NCI-H524 (cell line): Measurements from ENCODE around the gene ZNF513.

Experiments used
- DNase-seq, 2 experiments: peaks; one replicate each; lab custom pipeline; 2025; lab: John Stamatoyannopoulos, UW

The ZNF513 gene

DNA sequence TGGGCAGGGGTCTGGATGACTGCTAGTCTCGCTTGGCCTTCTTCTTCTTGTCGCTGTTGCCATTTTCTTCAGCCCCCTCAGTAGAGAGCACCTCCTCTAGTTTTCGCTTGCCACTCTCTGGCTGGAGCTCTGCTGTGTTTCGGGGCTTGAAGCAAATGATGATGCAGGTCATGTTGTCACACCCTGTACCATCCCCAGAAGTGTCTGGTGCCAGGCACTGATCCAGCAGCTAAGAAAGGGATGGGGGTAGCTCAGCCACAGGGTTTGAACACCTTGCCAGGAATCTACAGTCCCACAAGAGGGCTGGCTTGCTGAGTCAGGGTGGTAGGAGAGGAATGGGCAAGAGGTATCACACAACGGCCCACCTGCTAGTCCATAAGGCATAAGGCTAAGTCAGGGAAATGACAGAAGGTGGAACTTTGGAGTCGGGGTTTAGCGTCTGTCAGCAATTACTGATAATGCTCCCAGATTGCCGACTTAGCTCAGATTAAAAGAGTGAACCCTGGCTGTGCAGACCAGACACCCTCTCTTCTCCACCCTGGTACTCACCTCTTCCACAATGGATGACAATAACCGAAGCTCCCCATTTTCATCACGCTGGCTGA, 1.1 kb upstream of the ZNF513 start:
- peak; percentile 74 to 93 for DNase-seq

DNA sequence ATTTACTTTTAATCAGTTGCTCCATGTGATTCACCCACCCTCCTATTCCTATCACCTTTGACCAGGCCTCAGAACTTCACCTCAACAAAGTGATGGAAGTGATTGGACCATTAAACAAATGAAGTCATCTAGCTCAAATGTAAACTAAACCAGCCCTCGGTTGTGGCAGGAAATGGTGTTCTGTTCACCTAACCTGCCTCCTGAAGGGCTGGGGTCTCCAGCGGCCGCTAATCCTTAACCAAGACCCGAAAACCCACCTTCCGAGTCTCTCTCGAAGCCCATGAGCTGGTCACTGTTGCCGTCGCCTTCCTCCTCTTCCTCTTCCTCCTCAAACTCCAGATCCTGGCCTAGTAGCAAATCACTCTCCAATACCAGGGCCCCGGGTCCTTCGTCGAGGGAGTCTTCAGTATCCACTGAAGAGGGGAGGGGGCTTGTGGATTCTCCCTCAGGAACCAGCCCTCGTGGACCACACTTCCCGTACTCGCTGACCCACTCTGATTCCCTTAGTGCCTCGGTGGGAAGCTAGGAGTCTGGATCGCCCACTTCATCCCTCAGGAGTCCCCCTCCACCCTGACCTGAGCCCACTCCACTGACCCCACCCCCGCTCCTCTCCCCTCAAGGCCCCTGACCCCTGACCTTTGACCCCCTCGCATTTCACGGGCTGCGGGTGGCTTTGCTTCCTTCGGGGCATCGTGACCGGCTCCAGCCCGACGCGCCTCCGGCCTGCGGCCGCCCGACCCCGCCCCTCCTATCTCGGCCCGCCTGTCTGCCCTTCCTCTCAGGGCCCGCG, 503 bp downstream of the ZNF513 start:
- DNase-seq = peak; percentile 39 to 56

DNA sequence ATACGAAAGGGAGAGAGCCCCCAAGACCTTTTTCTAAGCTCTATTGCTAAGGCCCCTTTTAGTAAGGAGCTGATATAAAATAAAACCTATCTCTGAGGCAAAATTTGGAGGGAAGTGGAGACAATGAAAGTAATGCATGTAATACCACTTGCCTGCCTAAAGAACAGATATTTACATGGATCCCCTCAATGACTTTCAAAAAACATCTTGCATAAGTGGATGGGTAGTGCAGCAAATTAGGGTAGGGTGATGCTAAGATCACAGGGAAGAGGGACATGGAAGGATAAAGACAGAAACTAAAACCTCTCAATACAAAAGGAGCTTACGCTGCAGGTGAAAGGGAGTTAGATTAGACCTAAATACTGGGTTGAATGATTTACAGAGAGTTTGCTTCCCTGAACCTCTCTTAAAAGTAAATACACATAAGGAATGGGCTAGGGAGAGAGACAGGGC, 1.1 kb downstream of the ZNF513 start:
- DNase-seq = no peak

DNA sequence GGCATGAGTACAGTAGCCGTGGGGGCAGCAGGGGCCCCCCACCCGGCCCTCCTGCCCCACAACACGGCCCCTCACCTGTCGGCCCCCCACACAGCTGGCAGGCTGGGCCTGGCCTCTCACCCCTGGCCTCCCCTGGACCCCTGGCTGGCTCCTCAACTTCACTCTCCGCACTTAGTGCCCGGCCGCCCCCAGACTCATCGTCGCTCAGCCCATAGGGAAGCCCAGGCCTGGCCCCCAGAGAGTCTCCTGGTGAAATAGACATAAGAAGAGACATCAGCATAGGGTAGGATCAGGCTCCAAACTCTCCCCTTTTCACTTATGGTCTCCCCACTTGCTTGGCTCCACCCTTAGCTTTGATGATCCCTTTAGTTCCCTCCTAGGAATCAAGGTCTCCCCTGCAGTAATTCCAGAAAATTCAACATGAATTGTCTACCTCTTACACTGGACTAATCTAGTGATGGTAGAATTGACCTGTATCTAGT, 1.7 kb downstream of the ZNF513 start:
- no peak for DNase-seq

DNA sequence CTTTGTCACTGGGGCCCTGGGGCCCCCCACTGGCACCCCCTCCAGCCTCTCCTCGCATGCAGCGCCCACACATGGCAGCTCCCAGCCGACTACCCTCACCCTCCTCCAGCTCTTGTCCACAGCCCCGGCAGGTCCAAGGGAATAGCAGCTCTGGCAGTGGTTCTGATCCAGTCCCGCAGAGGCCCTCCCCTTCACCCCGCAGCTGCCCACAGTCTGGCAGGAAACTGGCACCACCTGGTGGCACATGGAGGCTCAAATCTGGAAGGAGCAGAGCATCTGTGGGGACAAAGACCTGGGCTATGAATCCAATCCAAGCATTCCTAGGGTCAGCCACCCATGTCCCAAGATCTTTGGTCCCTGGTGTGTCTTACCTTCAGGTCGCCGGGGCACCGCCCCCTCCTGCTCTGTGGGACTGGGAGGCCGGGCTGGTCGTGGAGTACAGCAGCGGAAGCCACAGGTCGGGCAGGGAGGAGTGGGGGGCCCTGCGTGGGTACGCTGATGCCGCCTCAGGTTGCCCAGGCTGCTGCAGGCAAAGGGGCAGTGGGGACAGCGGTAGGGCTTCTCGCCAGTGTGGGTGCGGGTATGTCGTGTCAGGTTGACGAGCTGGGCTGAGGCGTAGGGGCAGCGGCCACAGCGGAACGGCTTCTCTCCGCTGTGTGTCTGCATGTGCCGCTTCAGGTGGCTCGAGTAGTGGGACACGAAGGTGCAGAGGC, 2.3 kb downstream of the ZNF513 start:
- DNase-seq = peak in 1 of 2 experiments; percentile 33

DNA sequence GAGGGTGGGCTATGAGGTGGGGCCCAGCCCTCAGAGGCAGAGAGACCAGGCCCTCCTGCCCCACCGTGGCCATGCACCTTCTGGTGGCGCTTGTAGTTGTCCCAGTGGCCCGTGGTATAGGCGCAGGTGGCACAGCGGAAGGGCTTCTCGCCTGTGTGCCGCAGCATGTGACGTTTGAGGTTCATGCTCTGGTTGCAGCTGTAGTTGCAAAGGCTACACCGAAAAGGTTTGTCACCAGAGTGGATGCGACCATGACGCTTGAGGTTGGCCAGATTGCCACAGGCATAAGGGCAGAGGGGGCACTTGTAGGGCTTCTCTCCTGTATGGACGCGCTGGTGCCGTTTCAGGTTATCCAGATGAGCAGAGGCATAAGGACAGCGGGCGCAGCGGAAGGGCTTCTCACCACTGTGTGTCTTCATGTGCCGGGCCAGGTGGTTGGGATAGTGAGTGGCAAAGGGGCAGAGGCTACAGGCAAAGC, 2.9 kb downstream of the ZNF513 start:
- no peak for DNase-seq

DNA sequence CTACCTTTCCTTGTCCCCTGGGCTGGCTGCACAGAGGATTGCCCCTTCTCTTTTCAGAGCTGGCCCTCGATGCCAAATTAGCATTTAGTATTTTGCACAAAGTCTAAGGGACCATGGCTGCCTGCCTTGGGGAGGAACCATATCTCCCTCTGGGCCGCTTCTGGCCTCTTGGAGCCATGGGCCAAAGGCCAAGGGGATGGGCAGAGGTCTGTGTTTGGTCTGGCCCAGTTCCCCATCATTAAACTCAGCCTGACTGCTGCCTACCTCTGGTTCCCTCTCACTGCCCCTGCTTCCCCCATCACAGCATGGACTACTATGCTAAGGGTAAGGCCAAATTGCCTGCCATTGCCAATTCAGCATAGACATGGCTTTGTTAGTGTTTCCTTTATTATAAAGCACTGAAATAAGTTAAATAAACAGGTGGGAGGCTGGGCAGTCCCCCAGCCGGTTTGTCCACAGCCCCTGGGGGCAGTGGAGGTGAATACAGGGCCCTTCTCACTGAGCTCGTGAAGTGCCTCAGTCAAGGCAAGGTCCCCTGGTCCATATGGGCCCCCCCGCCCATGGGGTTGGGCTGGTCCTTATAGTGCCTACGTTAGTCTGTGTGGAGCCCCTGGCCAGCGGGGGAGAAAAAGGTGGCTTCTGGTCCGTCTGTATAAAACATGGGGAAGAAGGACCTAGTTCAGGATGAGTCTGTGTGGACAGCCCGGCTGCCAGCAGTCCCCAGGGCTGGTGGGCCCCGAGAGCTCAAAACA, 3.5 kb downstream of the ZNF513 start:
- no peak for DNase-seq

DNA sequence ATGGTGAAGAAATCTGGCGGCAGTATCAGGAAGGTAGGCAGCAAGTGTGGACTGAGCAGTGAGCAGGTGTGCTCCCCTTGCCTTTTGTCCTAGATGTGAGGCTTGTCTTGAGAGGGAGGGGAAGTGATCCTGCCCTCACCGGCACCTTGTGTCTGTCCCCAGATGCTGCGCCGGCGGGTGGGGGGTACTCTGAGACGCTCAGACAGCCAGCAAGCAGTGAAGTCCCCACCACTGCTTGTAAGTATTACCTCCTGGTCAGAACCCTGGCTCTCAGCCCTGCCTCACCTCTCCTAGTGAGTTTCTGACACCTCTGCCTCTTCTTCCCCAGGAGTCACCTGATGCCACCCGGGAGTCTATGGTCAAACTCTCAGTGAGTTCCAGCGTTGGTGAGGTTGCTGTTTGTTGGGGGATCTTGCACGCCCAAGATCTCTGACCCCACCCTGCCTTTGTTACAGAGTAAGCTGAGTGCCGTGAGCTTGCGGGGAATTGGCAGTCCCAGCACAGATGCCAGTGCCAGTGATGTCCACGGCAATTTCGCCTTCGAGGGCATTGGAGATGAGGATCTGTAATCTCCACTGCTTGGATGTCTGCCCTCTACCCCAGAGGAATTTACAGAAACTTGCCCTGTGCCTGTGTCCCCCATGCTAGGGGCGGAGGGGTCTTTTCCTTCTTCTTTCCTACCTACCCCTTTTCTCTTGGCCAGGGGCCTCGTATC, 4.2 kb downstream of the ZNF513 start:
- no peak for DNase-seq

DNA sequence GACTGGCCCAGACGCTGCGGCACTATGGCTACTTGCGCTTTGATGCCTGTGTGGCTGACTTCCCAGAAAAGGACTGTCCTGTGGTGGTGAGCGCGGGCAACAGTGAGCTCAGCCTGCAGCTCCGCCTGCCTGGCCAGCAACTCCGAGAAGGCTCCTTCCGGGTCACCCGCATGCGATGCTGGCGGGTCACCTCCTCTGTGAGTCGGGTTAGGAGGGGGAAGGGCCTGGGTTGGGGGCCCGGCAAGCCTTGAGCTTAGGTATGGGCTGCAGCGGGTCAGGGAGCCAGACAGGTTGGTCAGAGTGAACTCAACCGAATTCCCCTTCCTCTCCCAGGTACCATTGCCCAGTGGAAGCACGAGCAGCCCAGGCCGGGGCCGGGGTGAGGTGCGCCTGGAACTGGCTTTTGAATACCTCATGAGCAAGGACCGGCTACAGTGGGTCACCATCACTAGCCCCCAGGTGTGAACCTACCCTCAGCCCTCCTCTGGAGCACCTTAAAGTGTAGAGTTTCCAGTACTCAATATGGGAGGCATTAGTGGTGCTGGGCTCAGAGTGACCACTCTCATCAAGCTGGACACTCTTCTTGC, 4.9 kb downstream of the ZNF513 start:
- DNase-seq = no peak

DNA sequence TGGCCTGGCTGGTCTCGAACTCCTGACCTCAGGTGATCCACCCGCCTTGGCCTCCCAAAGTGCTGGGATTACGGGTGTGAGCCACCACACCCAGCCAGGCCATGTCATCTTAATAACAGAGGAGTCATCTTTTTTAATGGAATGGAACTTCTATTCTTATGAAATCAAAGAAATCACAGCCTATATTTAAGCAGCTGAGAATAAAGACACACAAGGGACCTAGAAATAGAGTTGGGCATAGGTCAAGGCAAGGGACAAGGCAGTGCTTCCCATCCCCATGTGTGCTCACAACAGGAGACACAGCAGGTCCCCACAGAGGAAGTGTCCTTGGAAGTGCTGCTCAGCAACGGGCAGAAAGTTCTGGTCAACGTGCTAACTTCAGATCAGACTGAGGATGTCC, 7.0 kb downstream of the ZNF513 start:
- DNase-seq = no peak

DNA sequence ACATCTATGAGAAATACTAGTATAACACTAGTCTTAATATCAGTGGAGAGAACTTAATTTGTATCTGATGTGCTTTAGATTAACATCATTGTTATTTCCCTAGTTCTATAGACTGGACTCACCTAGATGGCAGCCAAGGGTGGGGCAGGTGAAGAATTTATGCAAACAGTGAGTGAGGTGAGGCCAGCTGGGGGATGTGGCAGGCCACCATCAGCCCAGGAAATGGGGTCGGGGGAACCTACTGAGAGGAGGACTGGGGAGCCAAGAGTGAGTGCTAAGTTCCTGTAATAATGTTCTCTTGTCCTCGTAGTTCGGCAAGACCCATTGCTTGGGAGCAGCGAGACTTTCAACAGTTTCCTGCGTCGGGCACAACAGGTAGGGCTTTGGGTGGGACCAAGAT, 7.6 kb downstream of the ZNF513 start:
- DNase-seq = no peak

DNA sequence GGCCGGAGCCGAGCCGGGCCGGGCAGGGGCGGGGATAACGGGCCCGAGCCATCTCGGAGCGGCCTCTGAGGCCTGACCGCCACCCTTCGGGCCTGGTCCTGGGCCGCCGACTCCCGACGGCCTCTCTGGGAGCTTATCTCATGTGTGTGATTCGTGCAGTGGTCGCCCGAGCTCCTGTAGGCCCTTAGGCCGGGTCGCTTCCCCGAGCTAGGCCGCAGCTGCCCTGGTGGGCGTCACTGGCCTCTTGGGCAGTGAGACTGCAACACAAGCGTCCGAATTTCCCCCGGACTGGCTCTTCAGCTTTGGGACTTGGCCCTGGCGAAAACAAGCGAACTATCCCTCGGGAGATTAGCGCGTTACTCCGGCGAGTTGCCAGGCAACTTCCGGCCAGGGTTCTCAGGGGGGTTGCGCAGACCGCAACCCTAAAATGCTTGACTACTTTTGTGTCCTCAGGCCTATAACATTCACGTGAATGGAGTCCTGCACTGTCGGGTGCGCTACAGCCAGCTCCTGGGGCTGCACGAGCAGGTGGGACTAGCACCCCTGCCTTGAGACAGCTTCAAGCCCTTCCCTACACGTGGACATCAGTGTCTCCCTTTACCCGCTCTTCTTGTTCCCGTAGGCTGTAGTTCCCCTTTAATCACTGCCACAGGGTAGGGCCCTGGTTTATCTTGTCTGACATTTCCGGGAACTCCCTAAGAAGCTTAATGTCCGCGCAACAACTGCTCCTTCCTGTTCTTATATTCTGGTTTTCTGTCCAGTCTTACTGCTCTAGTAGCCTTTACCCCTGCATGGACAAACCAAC, 9.5 kb downstream of the ZNF513 start:
- DNase-seq = peak in 1 of 2 experiments; percentile 44

DNA sequence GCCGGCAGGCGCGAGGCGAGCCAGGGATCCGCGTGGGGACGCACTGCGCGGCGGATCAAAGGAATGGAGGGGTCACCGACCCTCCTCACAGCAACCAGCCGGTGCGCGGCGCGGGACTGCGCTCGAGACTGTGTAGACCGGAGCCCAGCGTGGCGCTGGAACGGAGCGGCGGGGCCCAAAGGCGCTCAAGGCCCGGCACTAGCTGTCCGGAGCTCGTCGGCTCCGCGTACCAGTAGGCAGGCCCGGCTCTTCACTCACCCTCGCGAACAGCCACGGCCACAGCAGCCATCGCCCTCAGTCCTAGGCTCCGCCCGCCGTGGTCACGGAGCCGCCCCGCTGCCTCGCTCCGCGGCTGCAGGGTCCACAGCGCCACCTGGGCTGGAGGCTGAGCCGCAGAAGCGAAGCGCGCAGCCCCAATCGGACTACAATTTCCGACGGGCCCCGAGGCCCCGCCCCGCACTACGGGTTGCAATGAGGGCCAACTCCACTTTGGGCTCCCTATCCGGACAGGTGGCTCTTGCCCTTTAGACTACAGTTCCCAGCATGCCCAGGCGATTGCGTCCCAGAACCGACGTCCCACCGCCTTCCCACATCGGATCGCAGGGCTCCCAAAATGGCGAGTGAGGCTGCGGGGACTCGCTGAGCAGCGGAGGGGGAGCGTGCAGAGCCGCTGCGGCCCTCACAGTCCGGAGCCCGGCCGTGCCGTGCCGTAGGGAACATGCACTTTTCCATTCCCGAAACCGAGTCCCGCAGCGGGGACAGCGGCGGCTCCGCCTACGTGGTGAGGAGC, 10.3 kb downstream of the ZNF513 start, which contains the start of the genes EIF2B4 and SNX17:
EIF2B4 (minus strand) TSS at position 313 of the 790 bp plus-strand sequence; CDS start at position 289, 24 bp downstream.
SNX17 (plus strand) TSS at position 591 of the 790 bp plus-strand sequence; CDS start at position 719, 128 bp downstream.
- peak; percentile 97 to 99 for DNase-seq

DNA sequence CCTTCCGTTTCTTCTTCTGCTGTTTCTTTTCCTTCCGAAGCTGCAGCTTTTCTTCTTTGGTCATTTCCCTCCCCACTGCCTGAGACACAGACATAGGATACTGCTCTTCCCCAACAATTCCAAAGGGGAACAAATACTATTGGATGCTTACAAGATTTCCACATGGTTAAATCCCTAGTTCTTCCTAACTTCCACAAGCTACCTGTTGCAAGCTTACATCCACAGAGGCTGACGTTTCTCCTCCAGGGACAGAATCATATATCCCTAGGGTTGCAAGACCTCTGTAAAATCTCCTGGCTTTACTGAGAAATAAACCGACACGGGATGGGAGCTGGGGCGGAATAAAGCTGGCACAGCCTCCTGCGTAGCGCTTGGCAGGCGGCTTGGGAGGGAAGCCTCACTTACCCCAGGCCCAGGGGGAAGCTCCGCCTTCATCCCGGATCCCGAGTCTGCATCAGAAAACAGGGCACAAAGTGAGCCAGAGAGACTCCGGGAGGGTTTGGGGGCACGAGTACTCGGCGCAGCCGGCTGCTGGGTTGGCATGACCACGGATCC, 11.0 kb downstream of the ZNF513 start:
- peak; percentile 40 to 64 for DNase-seq

DNA sequence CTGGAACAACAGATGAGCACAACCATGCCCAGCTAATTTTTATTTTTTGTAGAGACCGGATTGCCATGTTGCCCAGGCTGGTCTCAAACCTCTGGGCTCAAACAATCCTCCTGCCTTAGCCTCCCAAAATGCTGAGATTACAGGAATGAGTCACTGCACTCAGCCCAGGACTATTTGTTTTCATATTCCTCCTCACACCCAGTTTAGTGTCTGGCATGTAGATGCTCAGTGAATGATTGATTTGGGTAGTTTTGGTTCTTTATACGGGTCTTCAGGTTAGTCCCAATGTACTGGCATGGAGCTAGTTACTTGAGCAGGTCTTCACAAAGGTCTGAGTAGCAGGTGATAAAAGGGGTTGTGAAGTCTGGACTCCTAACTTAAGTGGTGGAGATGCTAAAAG, 16.6 kb downstream of the ZNF513 start:
- DNase-seq = no peak

DNA sequence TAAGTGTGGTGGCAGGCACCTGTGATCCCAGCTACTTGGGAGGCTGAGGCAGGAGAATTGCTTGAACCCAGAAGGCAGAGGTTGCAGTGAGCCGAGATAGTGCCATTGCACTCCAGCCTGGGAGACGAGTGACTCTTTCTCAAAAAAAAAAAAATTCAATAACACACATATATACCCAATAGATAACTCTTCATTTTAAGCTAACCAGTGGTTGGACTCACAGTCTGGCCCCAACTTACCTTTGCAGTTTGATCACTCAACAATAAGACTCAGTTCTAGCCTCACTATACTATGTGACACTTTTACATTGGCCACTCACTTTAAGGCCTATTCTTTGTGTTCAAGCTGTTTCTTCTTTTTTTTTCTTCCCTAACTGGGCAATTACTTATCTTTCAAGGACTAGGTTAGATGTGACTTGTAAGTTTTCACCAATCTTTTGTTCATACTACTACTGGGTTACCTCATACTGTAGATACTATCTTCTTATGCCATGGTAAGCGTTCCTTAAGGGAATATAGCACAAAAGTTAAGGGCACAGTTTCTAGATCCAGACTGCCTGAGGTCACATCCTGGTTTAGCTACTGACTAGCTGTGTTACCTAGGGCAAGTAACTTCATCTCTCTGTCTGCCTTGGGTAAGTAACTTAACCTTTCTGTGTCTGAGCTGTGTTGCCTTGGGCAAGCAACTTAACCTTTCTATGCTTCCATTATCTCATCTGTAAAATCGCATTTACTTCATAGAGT, 17.7 kb downstream of the ZNF513 start:
- no peak for DNase-seq

DNA sequence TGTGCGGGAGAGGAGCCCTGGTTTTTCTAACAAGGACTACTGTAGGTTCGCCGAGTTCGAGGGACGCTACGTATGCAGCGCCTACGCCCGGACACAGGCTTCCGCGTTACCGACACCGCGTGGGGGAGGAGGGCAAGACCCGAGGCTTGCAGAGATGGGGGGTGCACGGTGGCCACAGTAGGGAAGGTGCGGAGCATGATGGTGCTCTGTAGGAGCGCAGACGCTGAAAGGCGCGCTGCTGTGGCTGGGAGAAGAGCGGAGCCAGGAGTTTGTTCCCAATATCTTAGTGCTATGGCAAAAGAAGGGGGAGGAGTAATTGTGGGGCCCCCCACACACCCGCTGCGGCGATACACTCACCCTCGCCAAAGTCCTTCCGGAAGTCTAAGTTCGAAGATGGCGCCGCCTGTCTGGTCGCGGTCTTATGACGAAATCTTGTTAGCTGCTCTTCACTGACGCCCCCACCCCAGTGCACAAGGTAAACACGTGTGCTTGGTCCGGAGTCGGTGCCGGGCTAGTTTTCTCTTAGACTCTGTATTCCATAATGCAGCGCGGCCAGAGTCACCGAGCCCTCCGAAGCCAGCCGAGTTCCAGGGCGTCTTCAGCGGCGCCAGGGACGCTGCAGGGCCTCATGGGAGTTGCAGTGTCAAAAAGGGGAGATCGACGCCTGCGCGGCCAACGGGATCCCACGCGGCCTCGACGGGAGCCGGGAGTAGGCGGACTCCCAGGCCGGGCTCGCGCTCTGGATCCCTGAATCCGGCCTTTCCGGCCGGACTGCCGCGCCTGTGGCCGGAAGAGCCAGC, 24.0 kb downstream of the ZNF513 start, which contains the start of gene GTF3C2:
GTF3C2 (minus strand) TSS at position 383 of the 800 bp plus-strand sequence. CDS start 13,210 bp downstream, outside the sequence.
- peak; percentile 99 for DNase-seq
